Panc1 (cell line): ENCODE data around the gene CSNK2A3. TPM values are rescaled to one million over a fixed set of nuclear protein-coding genes. Genes with fewer than 3 reads are reported as not detected.
A peak's percentile ranks its signal among the peaks of the same experiment; 100 is the strongest.
"Not testable (repeated sequence)": the region's sequence is repeated elsewhere in the genome, so short reads cannot be mapped to it uniquely, and the experiment has no call there.

Experiments
- ATAC-seq: fragments of 200-7000 bp; cut with Tn5 transposase; 2 replicates; pipeline ENCODE4 v1.9.1; 2020; ENCODE audit warnings: mild to moderate bottlenecking, moderate library complexity
- Bru-seq: library from RNA; stranded (reverse); fragments of 400-500 nt; gene quantifications from one replicate; lab custom pipeline; 2021; lab: Mats Ljungman, UMichigan
- BruChase-seq, 2 experiments: library from RNA; stranded (reverse); fragments of 400-500 nt; gene quantifications; one replicate each; lab custom pipeline; 2021; lab: Mats Ljungman, UMichigan
- BruUV-seq: library from RNA; stranded (reverse); fragments of 400-500 nt; replicated peaks from 2 replicates; lab custom pipeline; 2021; lab: Mats Ljungman, UMichigan
- CTCF ChIA-PET: fragments of 300-600 bp; sonication (Branson Sonifier 250); formaldehyde crosslinking; loops from one replicate; lab custom pipeline; 2022; ENCODE audit warnings: antibody characterized with exemption; lab: Charles Lee
- POLR2A ChIA-PET: fragments of 300-600 bp; sonication (Branson Sonifier 250); formaldehyde crosslinking; loops from one replicate; lab custom pipeline; 2022; ENCODE audit warnings: antibody characterized with exemption; lab: Charles Lee
- DNase-seq: peaks from one replicate; pipeline ENCODE4 v3.0.0-alpha.2; 2010; ENCODE audit warnings: low read depth, low spot score
- H3K27ac ChIP-seq: 2 replicates; pipeline ENCODE4 v1.5.1; 2011; ENCODE audit warnings: mild to moderate bottlenecking, low read length, inconsistent platforms
- H3K27me3 ChIP-seq: fragments of 200-500 bp; sonication (Bioruptor generic); 2 replicates; pipeline ENCODE4 v1.6.0; 2014; ENCODE audit warnings: low read length, inconsistent platforms; ENCODE audit not compliant: control insufficient read depth, insufficient read depth
- H3K36me3 ChIP-seq: fragments of 200-500 bp; sonication (Bioruptor generic); 2 replicates; pipeline ENCODE4 v1.5.1; 2014; ENCODE audit warnings: inconsistent platforms, mild to moderate bottlenecking, low read length, moderate library complexity; ENCODE audit not compliant: control insufficient read depth, insufficient read depth
- H3K4me1 ChIP-seq: 2 replicates; pipeline ENCODE4 v1.5.1; 2011; ENCODE audit warnings: inconsistent platforms, mild to moderate bottlenecking, low read length, moderate library complexity; ENCODE audit not compliant: control insufficient read depth, insufficient read depth
- H3K4me3 ChIP-seq, 2 experiments: 2 replicates each; pipeline ENCODE4 v1.5.1; 2011 to 2012; ENCODE audit warnings: low read depth in 2 of 2, low read length in 2 of 2, mild to moderate bottlenecking in 2 of 2, inconsistent platforms in 1 of 2, moderate library complexity in 1 of 2
- H3K9me3 ChIP-seq: fragments of 200-500 bp; sonication (Bioruptor generic); 2 replicates; pipeline ENCODE4 v1.5.1; 2014; ENCODE audit warnings: low read depth, mild to moderate bottlenecking, inconsistent platforms, low read length, moderate library complexity; ENCODE audit not compliant: control insufficient read depth, insufficient read depth
- CTCF ChIP-seq: fragments of 450-650 bp; IDR thresholded peaks from 2 replicates; pipeline ENCODE4 v1.5.1; 2017; ENCODE audit warnings: mild to moderate bottlenecking
- POLR2AphosphoS5 ChIP-seq: IDR thresholded peaks from 2 replicates; pipeline ENCODE4 v1.6.1; 2012; ENCODE audit warnings: mild to moderate bottlenecking, low read depth, low read length, moderate library complexity
- REST ChIP-seq, 2 experiments: IDR thresholded peaks; 2 replicates each; pipeline ENCODE4 v1.6.1; 2011 to 2012; ENCODE audit warnings: low read depth in 2 of 2, control low read depth in 1 of 2, low read length in 1 of 2, mild to moderate bottlenecking in 1 of 2, moderate library complexity in 1 of 2; ENCODE audit not compliant: insufficient read depth in 1 of 2
- SIN3A ChIP-seq: IDR thresholded peaks from 2 replicates; pipeline ENCODE4 v1.6.1; 2012; ENCODE audit warnings: low read depth, mild to moderate bottlenecking, low read length, moderate library complexity, borderline replicate concordance; ENCODE audit not compliant: insufficient read depth
- TCF7L2 ChIP-seq: IDR thresholded peaks from 2 replicates; pipeline ENCODE4 v1.6.1; 2011; ENCODE audit warnings: mild to moderate bottlenecking, low read depth, low read length, inconsistent platforms
- in situ Hi-C: cut with HindIII; loops from 2 replicates; pipeline ENCODE4 v1.10.0; 2016; ENCODE audit warnings: low sequenced_read_pairs, low pct_unique_long_range_greater_than_20kb
- intact Hi-C: fragments of 100-400 bp; cut with micrococcal nuclease; formaldehyde crosslinking; loops from one replicate; pipeline ENCODE4 v1.10.0; 2022; ENCODE audit not compliant: unreplicated experiment
- long read RNA-seq: library from polyadenylated mRNA; unstranded; transcript quantifications from one replicate; pipeline ENCODE4 v2.0.0, GENCODE V29; 2021; ENCODE audit not compliant: unreplicated experiment
- polyA plus RNA-seq: library from polyadenylated mRNA; unstranded; fragments of >200 nt; gene quantifications from one replicate; pipeline ENCODE4 v1.2.1, GENCODE V29; 2012; ENCODE audit warnings: missing spikeins; ENCODE audit not compliant: insufficient read length
- total RNA-seq: library from RNA; stranded (reverse); gene quantifications from one replicate; pipeline ENCODE4 v1.2.1, GENCODE V29; 2021; ENCODE audit not compliant: unreplicated experiment

CSNK2A3 gene
- total RNA-seq (2.6 TPM), Bru-seq, nascent RNA (percentile 47 among the genes with signal in this experiment), BruChase-seq, experiment 1, labeled RNA remaining after a 2-hour chase (percentile 58 among the genes with signal in this experiment), BruChase-seq, experiment 2, labeled RNA remaining after a 6-hour chase (percentile 65 among the genes with signal in this experiment)
- 3.6 TPM for polyA plus RNA-seq
- long read RNA-seq, partial matches to known transcripts, result 0 of 2 reads
- long read RNA-seq, other reads (novel, unspliced or antisense), result 0 of 2 reads

GRCh38 chr11:11352878-11353277 lies at the start of gene CSNK2A3:
Gene CSNK2A3, minus strand, starts transcription at chr11:11353250. Its CDS starts 131 bp downstream, at chr11:11353119.
- CTCF ChIA-PET, H3K4me1 ChIP-seq, H3K4me3 ChIP-seq, intact Hi-C loops, BruUV-seq, H3K27me3 ChIP-seq, DNase-seq, POLR2A ChIA-PET, H3K9me3 ChIP-seq, in situ Hi-C loops, H3K36me3 ChIP-seq, H3K27ac ChIP-seq, ATAC-seq: not testable (repeated sequence)

GRCh38 chr11:11401960-11402535 lies 49.0 kb upstream of the CSNK2A3 start:
- ChIA-PET POLR2A (no interaction called here), CTCF (no interaction called here)
- ATAC-seq (no peak), DNase-seq (no peak)
- H3K27ac ChIP-seq, result no peak overlapping the region
- BruUV-seq, result no TSS peak
- no peak overlapping the region for H3K4me3 ChIP-seq
- H3K27me3 ChIP-seq, result no peaks in the 10 kb centered on the region; the same call in 1 of the 2 replicates
- intact Hi-C loops, result loop anchor here (1.0 kb wide), 1 partner anchor 384 kb away; no protein-coding TSS in a partner anchor
- H3K4me1 ChIP-seq, result no peaks in the 10 kb centered on the region
- in situ Hi-C loops, result no loop called here
- H3K36me3 ChIP-seq, result no peaks in the 10 kb centered on the region
- TF ChIP-seq SIN3A, result no peak
- TF ChIP-seq CTCF, result no peak
- no peak for TF ChIP-seq REST (IDR thresholded peaks at IDR 0.05; ENCODE audit: insufficient read depth in 1 of 2, low read depth in 2 of 2, low read length in 1 of 2)
- TF ChIP-seq POLR2AphosphoS5, result no peak
- no peak for TF ChIP-seq TCF7L2
- no peaks in the 10 kb centered on the region for H3K9me3 ChIP-seq
